Urothelium cell line (cell line): ENCODE results near the gene GMDS.

Source experiments
- DNase-seq: peaks from one replicate; pipeline ENCODE4 v3.0.0; 2011; ENCODE audit warnings: low spot score, mixed read lengths
- FAIRE-seq: peaks from 2 replicates; lab custom pipeline; 2011; peaks lifted over from hg19 to GRCh38; lab: Jason Lieb, UNC

GMDS gene

GRCh38 chr6:2108700-2109306, 136.6 kb downstream of the GMDS start:
- FAIRE-seq (no peak), DNase-seq (no peak)

- no peak for FAIRE-seq
These were observed 140.9 kb downstream of the GMDS start for GRCh38 chr6:2104524-2104880.

DNA sequence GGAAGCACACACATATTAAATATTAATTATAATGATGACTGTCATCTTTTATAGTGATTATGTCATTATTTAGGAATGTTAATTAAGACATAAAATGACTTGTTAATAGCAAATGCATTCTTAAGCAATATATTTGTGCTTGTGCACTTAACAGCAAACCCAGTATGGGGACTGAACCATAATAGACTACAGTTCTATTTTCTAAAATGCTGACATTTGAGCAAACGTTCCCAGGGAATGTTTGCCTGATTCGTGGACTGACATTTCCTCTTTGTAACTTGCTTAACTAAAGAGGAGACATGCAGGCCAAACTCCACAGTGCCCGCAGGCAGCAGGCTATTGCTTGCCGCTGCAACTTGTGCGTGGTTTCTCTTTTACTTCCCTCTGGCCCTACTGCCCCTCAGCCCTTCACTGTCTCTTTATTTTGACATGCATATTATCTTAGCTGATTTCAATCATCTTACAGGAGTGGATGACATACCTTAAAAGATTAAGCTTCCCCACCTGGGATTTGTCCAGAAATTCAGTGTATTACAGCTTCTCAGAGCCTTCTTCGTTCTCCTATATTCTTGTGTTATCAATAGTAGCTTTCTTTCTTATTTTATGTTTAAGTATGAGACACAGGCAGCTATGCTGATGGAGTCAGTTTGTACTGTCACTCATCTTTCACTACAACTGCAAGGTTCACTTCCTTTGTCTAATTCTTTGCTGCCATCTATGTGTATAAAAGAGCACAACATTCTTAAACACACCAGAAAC, 141.5 kb downstream of the GMDS start:
- FAIRE-seq (no peak), DNase-seq (peak; percentile 31)

More at GRCh38 chr6:2104524-2104880, 140.9 kb downstream of the GMDS start:
- no peak for DNase-seq

GRCh38 chr6:2102966-2103365, 142.4 kb downstream of the GMDS start:
- DNase-seq, result no peak

GRCh38 chr6:2102316-2102883, 143.0 kb downstream of the GMDS start:
- DNase-seq, result no peak
- FAIRE-seq, result no peak

More at GRCh38 chr6:2102966-2103365, 142.4 kb downstream of the GMDS start:
- FAIRE-seq, result no peak

DNA sequence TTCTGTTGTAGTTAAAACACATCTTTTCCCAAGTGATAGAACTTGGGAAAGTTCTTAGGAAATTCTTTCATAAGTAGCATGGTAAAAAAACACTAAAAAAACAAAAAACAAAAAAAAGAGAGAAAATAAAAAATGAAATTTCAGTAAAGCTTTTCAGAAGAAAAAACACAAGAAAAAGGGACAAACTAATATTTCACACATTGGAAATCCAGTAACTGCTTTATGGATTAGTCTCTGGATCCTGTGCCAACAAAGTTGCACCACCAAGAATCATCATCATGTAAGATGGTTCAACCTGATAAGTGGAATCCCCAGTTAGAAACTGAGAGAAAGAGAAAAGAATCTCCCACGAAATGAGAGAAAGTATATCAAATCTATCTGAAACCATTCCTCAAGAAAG, 144.2 kb downstream of the GMDS start:
- DNase-seq, result no peak
- FAIRE-seq, result no peak

GRCh38 chr6:2099870-2100269, 145.5 kb downstream of the GMDS start:
- DNase-seq, result no peak
- no peak for FAIRE-seq

- no peak for DNase-seq
- FAIRE-seq, result no peak
These were observed 147.9 kb downstream of the GMDS start for GRCh38 chr6:2097464-2097863.

DNA sequence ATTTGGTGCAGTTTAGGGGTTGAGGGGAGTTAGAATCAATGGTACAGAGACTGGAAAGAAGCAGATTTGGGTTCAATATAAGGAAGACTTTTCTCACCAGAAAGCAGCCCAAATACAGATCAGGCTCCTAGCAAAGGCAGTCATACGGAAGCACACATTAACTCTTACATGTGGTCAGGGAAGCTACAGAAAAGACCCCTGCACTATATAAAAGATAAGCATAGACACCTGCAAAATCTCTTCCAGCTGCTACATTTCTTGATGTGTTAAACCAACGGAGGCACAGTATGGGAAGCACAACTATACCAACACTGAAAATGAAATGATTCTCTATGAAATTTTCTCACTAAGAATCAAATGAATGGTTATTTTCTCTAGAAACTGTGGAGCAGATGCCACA, 150.8 kb downstream of the GMDS start:
- FAIRE-seq, result no peak
- no peak for DNase-seq

- FAIRE-seq, result no peak
These were observed 159.0 kb downstream of the GMDS start for GRCh38 chr6:2086326-2086965.

GRCh38 chr6:2085657-2086056, 159.7 kb downstream of the GMDS start:
- no peak for FAIRE-seq
- no peak for DNase-seq

More at GRCh38 chr6:2086326-2086965, 159.0 kb downstream of the GMDS start:
- DNase-seq, result no peak

DNA sequence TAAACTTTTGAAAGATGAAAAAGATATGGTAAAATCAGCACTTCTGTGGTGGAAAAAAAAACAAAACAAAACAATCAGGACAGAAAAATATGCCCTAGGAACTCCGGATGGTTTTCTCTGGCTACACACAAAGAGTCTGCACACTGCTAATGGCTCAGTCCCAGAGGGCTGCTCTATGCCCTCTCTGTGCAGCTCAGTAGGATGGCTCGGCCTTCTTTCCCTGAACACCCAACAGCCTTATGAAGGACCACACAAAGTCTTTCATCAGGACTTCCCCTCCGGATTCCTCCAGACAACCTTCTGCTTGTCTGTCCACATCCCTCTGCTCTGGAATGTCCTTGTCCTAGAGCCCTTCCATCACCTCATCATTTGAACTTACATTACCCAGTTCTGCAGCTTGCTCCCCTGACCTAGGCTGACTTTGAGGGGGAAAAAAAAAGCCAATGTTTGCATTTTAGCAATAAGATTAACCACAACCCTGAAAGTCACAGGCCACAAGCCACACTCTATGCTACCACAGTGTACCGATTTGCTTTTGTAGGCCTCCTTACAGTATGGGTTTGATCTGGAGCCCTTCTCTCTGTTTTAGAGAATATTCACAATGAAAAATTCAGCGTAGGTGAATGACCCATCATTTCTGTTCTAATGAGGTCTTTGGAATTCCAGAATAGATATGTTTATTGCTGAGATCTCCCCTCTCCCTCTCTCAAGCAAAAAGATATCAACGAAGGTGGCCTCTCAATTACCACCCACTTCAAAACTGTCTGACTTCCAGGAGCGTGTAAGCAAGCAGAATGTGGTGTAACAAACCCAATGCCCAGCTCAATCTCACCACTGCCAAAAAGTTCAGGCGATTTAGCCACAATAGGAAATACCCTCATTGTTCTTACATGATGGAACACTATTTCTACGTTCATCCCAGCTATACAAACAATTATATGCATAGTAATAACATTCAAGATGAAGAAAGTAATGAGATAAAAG, 164.0 kb downstream of the GMDS start:
- FAIRE-seq, result no peak

GRCh38 chr6:2078888-2079287, 166.5 kb downstream of the GMDS start:
- DNase-seq (no peak), FAIRE-seq (no peak)

More for the DNA sequence above, 164.0 kb downstream of the GMDS start:
- DNase-seq, result no peak

- FAIRE-seq (no peak), DNase-seq (no peak)
These were observed 167.6 kb downstream of the GMDS start for GRCh38 chr6:2077826-2078225.

DNA sequence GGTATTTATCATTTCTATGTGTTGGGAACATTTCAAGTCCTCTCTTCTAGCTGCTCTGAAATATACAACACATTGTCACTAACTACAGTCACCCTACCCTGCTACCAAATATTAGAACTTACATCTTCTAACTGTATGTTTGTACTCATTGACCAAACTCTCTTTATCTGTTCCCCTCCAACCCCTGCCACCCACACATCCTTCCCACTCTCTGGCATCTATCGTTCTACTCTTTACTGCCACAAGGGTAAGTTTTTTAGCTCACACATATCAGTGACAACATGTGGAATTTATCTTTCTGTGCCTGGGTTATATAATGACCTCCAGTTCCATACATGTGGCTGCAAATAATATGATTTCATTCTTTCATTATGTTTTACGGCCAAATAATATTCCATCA, 171.9 kb downstream of the GMDS start:
- DNase-seq, result no peak
- FAIRE-seq, result no peak

GRCh38 chr6:2072453-2072852, 173.0 kb downstream of the GMDS start:
- FAIRE-seq (no peak), DNase-seq (no peak)

GRCh38 chr6:2063547-2063946, 181.9 kb downstream of the GMDS start:
- no peak for DNase-seq
- no peak for FAIRE-seq

GRCh38 chr6:2061880-2062279, 183.5 kb downstream of the GMDS start:
- DNase-seq, result no peak
- no peak for FAIRE-seq

DNA sequence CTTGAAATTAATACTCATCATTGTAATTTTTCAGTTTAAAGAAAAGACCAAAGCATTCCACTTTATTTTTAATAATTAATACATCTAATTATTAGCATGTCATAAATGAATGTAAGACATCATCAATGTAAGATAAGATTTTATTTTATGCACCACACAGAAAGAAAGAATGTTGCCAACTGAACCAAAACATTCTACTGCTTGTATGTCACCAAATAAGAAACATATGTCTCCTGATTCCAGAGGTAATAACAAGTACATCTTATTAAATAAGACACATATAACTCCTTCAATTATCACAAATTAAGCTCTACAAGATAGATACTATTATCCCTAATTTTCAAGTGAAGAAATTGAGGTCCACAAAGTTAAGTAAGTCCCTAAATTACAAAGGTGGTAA, 189.5 kb downstream of the GMDS start:
- FAIRE-seq, result no peak
- no peak for DNase-seq

- FAIRE-seq (no peak), DNase-seq (no peak)
These were observed 190.3 kb downstream of the GMDS start for GRCh38 chr6:2055143-2055542.
